Measurements from ENCODE around the gene HLA-DOB.

The HLA-DOB gene

DNA sequence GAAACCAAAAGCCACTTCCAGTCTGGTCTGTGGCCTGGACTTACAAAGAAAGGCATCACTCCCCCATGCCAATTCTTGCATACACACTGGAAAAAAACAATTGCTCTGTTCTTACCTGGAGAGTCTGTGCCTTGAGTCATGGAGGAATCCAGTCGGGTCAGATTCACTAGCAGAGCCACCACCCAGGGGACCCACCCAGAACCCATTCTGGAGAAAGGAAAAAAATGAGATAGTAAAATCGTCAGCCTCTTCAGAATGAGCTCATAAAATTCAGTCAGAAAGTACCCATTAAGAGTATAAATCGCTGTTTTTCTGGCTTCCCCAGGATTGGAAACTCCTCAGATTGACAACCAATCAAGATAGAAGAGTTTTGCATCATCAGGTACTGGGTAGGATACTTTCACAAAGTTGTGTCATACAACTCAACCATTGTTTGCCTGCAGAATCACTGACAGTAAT lies at the start of gene HLA-DOB:
HLA-DOB (minus strand) TSS at position 257 of the 459 bp plus-strand sequence; CDS start at position 206, 51 bp downstream.
- DNase-seq, result no peak

DNA sequence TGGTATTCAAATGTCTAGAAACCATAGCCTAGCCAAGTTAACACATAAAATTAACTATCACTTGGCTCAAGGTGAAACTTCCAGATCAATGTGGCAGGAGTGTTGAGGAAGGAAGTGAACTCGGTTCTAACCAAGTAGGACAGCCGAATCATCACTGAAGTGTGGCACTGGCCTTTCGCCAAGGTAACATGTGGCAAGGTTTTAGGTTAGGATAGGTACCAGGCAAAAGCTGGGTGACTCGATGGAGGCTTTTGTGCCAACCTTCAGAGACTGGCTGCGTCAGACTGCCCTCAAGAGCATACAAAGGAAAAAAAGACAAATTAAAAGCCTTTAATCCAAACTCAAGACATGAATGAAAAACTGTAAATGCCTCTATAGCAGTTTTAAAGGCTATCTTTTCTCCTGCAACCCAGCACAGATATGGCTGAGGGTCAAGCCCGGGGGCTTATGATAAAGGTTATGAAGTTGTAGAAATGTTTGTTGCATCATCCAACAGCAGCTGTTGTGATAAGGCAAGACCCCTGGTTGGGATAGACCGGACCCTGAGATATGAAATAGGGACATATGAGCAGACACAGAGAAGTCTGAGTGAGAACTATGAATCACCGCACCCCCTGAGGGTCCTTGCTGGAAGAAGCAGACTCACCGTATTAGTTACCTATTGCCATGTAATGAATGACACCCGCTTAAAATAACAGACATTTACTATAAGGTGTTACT lies 49.1 kb upstream of the HLA-DOB start:
- DNase-seq, result no peak

DNA sequence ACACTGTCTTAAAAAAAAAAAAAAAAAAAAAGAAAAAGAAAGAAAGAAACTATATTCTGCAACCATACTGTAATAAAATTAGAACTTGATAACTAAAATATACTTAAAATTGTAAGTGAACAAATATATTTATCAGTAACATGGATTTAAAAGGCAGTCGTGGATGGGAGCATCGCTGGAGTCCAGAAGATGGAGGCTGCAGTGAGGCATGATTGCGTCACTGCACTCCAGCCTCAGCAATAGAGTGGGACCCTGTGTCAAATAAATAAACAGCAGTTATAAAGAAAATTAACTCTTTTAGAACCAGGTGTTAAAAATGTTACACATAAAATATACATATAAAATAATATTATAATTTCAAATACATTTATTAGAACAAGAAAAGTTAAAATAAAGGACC lies 45.9 kb upstream of the HLA-DOB start:
- DNase-seq, result no peak

DNA sequence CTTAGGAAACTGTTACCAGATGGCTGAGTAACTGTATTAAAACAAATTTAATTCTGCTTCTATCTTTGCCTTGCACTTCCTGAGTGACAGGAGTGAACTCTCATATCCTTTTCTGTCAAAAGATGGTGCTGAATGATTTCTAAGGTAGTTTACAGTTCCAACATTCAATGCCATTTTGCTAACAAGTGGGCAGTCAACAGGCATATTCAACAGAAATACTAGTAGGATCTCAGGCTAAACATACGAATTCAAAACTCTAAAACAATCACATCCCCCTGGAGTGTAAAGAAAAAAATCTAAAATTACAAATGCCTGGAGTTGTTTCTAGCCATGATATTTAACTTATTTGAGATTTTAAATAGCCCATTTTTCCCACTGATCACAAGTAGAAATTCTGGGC lies 43.9 kb upstream of the HLA-DOB start:
- no peak for DNase-seq

DNA sequence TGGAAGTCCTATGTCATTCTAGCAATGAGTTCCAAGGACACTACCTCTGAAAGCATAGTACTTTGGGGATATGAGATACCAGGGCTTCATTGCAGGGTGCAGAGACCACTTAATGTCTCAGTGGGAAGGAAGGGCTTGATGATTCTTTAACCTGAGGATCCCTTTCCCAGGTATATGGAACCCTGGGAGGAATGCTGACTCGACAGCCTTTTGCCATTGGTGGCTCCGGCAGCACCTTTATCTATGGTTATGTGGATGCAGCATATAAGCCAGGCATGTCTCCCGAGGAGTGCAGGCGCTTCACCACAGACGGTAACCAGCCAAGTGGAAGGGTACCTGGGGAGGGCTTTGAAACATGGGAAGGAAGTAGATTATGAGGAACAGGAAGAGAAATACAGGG lies 41.4 kb upstream of the HLA-DOB start:
- DNase-seq, result no peak

DNA sequence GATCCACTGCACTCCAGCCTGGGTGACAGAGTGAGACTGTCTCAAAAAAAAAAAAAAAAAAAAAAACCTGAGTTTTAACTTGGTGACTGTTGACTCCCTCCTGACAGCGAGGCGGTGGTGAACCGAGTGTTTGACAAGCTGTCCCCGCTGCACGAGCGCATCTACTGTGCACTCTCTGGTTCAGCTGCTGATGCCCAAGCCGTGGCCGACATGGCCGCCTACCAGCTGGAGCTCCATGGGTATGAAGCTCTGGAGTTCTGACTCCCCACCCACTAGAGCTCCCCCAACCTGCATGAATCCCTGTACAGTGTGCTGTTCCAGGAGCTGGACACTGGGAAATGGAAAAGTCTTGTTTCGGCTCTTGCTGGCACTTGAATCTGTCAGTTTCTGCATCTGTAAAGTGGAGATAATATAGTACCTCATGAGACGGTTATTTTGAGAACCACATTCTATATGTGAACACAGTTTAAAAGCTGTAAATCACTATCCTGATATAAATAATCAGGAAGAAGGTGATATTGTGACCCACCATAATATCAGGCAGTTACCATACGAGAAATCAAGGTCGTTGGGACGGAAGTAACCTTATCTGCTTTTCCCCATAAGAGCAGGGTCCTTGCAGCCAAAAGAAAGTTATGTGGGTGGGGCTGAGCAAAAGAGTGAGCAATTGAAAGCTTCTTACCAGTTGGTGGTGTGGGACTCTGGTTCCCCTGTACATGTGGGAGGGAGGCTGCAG lies 40.5 kb upstream of the HLA-DOB start:
- no peak for DNase-seq

DNA sequence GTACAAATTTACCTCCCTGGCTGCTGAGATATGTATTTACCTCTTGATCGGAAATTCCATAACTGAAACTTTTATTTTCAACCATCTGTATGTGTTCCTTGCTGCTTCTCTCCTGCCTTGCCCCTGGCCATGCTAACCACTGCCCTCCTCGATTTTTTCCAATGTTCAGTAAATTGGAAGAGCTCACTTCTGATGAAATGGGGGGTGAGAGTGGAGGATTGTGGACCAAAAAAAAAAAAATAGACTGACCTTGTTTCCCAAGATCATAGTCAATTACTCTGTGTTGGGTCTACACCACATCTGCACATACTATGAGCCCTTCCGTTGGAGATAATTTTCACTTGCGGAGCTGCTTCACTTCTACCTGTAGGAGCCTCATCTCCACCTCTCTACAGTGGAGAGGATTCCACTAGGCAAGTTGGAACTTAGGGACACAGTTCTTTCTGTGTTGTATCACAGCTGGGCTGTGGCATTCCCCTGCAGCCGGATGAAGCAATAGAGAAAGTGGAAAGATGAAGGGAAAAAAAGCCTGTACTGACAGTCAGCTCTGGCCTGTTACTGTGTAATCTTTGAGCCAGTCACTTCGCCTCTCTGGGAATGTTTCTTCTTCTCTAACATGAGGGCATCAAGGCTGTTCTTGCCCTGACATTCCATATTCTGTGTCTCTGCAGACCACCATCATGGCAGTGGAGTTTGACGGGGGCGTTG lies 38.8 kb upstream of the HLA-DOB start:
- DNase-seq, result no peak

DNA sequence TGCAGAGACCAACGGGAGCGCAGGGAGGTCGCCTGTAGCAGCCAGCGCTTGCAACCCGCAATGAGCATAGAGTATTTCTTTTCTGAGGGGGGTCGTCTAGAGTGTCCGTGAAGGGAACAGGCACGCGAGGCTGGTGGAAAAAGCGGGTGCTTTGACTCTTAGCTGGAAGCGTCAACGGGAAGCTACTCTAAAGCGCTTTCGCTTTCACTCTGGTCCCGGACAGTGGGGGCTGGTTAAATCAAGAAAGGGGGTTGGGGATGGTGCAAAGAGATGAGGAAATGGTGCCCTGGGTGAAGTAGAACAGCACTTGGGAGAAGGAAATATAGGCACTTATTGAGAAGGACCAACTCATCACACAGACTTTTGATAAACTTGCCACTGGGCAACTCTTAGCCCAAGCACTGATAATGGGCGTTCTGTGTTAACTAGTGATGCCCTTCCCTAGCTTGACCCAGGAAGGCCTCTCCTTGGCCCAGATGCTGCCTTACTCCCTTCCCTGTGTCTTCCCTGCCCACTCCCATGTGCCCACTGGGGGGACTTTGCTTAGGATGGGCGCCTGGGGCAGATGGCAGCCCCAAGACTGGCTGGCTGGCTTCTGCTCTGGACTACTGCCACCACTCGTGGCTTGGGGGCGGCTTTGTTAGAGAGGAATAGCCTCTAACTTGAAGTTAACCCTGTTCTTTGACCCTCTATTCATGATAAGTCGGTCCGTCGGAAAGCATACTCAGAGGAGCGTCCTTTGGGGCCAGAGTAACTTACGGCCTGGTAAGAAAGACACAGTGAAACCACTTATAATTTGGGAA lies 37.8 kb upstream of the HLA-DOB start:
- DNase-seq, result peak in 24 of 56 donors; percentile 12 to 75 (median 55)

DNA sequence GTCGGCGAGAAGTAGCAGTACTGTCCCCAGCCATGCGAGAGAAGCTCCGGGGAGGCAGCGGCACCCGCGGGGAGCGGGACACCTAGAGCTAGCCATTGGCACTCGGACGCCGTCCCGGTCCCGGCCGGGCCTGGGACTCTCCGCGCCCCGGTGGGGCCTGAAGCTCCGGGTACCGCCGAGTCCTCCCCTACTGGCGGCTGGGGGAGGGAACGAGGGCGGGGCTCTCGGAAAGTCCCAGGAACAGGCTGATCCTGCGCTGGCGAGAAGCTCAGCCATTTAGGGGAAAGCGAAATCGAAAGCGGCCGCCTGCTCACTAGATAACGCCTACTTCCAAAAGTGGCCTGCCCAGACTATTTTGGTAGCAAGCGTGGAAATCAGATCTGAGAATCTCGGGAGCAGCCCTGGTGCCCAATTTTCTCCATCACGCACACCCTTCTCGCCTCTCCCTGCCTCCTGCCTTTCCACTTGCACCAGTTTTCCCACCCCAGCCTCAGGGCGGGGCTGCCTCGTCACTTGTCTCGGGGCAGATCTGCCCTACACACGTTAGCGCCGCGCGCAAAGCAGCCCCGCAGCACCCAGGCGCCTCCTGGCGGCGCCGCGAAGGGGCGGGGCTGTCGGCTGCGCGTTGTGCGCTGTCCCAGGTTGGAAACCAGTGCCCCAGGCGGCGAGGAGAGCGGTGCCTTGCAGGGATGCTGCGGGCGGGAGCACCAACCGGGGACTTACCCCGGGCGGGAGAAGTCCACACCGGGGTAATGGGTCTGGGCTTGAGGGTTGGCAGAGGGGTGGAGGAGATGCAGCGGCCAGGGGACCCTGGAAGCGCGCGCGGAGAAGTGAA lies 37.0 kb upstream of the HLA-DOB start, which contains the start of the genes PSMB9 and TAP1:
PSMB9 (plus strand) TSS at position 652 of the 835 bp plus-strand sequence; CDS start at position 690, 38 bp downstream.
TAP1 (minus strand) TSS at position 164 of the 835 bp plus-strand sequence; CDS start at position 96, 68 bp downstream.
- DNase-seq, result peak; percentile 75 to 99 (median 93)

DNA sequence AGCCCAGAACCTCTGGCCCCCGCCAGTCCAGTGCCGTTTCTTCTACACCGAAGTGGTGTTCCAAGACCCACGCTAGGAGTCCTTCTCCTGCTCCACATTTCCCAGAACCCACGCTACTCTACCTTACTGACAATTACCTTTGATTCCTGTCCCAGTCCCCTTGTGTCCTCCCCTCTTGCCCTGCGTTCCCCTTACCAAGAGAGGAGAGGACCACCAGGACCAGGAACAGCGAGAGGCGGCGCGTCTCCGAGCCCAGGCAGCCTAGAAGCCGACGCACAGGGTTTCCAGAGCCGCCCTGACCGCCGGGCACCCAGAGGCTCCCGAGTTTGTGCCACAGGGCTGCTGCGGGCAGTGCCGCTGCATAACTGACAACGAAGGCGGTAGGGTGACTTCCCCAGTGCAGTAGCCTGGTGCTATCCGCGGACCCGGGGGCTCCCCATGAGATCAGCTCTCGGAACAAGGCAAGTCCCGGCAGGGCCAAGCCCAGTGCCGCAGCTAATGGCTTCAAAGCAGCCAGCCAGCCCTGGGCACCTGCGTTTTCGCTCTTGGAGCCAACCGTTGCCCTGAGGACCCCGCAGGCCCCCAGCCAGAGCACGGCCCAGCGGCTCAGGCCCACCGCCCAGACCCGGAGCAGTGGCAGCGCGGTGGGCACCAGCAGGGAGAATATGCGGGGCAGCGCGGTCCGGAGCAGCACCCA lies 36.2 kb upstream of the HLA-DOB start:
- peak in 33 of 56 donors; percentile 17 to 75 (median 52) for DNase-seq

DNA sequence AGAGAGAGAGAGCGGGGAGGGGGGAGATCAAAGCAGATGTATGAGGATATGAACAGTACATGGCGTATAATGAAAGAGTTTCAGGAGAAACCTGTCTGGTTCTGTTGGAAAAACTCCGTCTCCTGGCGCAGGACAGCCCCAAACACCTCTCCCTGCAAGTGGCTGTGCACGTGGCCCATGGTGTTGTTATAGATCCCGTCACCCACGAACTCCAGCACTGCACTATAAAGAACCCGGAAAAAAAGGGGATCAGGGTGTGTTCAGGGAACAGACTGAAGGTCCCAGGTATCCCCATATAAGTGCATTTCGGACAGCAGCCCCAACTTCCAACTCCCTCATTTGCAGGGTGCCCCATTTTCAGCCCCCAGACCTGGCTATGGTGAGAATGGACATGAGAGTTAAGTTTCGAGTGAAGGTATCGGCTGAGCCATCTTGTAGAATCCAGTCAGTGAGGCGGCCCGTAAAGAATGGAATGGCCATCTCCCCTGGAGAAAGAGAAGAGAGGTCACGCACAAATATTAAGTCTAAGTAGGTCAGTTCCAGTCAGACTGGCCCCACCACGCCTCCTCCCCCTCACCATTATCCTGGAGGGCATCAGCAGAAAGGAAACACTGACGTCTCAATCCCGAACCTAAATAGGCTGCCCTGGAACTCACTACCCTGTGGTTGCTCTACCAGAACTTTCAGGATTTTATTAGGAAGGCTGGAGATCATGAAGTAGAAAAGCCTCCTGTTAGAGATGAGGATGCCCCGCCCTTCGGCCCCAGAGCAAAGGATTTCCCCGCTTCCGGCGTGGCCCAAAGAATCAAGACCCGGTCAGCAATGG lies 35.4 kb upstream of the HLA-DOB start:
- DNase-seq, result peak in 5 of 56 donors; percentile 4 to 43 (median 30)

DNA sequence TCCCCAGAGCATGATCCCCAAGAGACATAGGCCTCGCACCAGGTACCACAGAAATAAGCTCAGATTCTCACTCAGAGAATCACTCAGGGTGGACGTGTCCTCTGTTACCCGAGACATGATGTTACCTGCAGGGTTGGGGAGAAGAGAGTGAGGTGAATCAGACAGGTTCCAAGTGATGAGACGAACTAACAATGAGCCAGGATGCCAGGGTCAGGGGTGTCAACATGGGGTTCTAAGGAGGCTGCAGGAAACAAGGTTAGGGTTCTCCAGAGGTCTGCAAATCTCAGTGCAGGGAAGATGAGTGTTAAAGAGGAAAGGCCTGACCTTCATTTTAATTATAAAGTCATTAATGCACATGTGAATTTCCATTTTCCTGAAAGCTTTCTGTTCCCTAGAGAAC lies 34.2 kb upstream of the HLA-DOB start:
- DNase-seq, result no peak

DNA sequence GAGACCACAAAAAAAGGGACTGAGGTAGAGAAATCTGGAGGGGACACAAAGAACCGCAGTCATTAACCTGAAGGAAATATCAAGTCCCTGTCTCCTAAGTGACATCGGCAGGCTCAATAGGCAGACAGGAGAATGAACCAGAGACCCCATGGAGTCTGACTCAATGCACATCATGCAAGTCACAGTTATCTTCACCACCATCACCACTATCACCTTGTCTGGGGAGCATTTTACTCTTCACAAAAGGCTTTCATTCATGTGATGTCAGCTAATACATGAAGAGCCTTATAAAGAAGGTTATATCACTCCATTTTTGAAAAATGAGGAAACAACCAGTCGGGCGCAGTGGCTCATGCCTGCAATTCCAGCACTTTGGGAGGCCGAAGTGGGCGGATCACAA lies 32.3 kb upstream of the HLA-DOB start:
- no peak for DNase-seq

DNA sequence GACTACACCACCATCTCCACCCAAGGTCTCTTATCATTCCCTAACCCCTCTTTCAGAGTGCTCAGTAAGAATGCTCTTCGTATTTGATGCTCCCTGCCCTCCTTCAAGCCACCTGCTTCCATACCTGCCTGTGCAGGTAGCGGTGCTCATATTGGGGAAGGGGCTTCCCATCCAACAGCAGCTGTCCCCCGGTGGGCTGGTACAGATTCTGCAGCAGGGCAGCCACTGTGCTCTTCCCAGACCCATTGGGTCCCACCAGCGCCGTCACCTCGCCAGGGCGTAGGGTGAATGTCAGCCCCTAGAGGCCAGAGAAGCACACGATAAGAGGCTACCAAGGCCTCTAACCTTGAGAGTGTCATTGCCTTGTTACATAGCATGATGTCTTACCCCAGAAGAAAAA lies 31.0 kb upstream of the HLA-DOB start:
- no peak for DNase-seq

DNA sequence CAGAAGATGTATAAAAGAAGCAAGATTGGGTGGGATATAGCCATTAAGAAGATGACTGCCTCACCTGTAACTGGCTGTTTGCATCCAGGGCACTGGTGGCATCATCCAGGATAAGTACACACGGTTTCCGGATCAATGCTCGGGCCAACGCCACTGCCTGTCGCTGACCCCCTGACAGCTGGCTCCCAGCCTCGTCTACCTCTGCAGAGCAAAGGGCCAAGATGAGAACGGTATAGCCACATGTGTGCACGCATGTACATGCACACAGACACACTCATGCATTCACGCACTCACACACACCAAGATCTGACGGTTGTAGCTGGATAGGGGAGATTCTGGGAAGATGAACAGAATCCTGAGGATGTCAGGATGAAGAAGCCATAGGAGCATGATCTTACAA lies 30.2 kb upstream of the HLA-DOB start:
- no peak for DNase-seq

DNA sequence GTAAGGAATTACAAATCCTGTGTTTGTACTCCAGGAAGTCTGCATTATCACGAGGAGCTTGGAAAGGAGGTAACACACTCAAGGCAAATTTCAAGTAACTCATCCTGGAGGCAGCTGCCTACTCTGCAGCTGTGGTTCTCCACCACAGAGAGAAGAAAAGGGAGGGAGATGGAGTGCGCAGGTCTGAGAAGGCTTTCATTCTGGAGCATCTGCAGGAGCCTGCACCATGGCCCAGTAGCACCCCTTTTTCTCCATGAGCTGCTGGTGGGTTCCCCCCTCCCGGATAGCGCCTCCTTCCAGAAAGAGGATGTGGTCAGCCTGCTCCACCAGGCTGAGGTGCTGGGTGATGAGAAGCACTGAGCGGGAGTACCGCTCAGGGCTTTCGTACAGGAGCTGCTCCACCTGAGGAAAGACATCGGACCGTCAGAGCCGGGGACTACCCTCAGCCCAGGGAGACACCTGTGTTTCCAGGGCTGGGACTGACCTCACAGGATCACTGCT lies 28.6 kb upstream of the HLA-DOB start:
- peak in 6 of 56 donors; percentile 4 to 23 (median 8) for DNase-seq

DNA sequence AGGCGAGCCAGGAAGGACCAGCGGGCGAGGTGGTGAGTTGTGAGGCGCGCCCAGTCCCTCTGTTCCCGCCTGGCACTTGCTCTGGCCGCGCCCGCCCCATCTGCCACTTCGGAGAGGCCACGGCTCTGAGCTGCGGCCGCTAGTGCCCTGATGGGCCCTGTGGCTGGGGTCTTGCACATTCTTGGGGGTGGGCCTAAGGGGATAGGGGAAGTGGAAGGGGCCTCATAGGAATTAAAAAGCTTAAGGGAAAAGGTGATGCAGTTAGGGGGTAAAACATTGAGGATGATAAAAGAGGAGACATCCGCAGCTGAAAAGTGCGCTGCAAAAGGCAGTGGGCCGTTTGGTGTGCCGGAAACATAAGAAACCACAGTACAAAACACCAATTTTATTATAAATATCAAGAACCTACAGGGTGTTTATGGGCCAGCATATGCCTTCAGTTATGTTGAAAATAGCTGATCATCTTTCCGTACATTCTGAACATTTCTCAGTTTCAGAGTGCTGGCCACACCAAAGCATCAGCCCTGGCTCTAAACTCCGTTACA lies 28.1 kb upstream of the HLA-DOB start:
- DNase-seq, result no peak

All from amygdala (tissue), 56 donors.